Measurements from ENCODE around the gene LRFN4. TPM values are rescaled to one million over a fixed set of nuclear protein-coding genes. Genes with fewer than 3 reads are reported as not detected.

The LRFN4 gene
- 10 to 100 TPM in 1 of 4 donors, 1 to 10 TPM in 3; 6.7 to 13.5 (median 7.2) TPM for total RNA-seq

GRCh38 chr11:66856496-66857233, at the start of gene LRFN4:
Gene LRFN4 (plus strand): TSS chr11:66857064. CDS start chr11:66857745, 681 bp downstream.
- TF ChIP-seq, protein P1, sequence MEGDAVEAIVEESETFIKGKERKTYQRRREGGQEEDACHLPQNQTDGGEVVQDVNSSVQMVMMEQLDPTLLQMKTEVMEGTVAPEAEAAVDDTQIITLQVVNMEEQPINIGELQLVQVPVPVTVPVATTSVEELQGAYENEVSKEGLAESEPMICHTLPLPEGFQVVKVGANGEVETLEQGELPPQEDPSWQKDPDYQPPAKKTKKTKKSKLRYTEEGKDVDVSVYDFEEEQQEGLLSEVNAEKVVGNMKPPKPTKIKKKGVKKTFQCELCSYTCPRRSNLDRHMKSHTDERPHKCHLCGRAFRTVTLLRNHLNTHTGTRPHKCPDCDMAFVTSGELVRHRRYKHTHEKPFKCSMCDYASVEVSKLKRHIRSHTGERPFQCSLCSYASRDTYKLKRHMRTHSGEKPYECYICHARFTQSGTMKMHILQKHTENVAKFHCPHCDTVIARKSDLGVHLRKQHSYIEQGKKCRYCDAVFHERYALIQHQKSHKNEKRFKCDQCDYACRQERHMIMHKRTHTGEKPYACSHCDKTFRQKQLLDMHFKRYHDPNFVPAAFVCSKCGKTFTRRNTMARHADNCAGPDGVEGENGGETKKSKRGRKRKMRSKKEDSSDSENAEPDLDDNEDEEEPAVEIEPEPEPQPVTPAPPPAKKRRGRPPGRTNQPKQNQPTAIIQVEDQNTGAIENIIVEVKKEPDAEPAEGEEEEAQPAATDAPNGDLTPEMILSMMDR (IDR thresholded peaks at IDR 0.05) = no peak
- TF ChIP-seq POLR2A (IDR thresholded peaks at IDR 0.05) = no peak
- Histone ChIP-seq H3K4me3 (peak within 1 kb of the TSS; percentile 54 to 86 (median 60)), H3K4me1 (peaks cover 9 to 45% (median 20%) of the 10 kb centered on the region in 3 donors), H3K27me3 (no peaks in the 10 kb centered on the region), H3K9me3 (no peaks in the 10 kb centered on the region), H3K27ac (peak within 1 kb of the TSS; percentile 86 to 94 (median 88)), H3K36me3 (peaks cover 0 to 40% (median 0%) of the 10 kb centered on the region in 3 donors)
- DNase-seq = peak; percentile 55
- intact Hi-C loops (cut with DNase I) = no loop called here
- 0 to 1% methylated on average over 5 to 20 of the region's 103 CpGs for WGBS, 2 donors

- no peaks in the 10 kb centered on the region for H3K9me3 ChIP-seq
- no peak for DNase-seq
- no peak overlapping the region for H3K27ac ChIP-seq
- intact Hi-C loops (cut with DNase I) = no loop called here
- TF ChIP-seq POLR2A (IDR thresholded peaks at IDR 0.05) = no peak
- TF ChIP-seq, protein P1 (IDR thresholded peaks at IDR 0.05) = no peak
- H3K4me1 ChIP-seq = no peaks in the 10 kb centered on the region
- 90 to 91% methylated on average over 3 of the region's 3 CpGs for WGBS, 2 donors
- no peaks in the 10 kb centered on the region for H3K27me3 ChIP-seq
- H3K4me3 ChIP-seq = no peak overlapping the region
- peaks cover 0 to 72% (median 0%) of the 10 kb centered on the region in 3 donors for H3K36me3 ChIP-seq
These were observed 47.3 kb upstream of the LRFN4 start for GRCh38 chr11:66809592-66809991.

- H3K27me3 ChIP-seq = no peaks in the 10 kb centered on the region
- no peak overlapping the region for H3K27ac ChIP-seq
- DNase-seq = no peak
- TF ChIP-seq, protein P1 (IDR thresholded peaks at IDR 0.05) = no peak
- TF ChIP-seq POLR2A (IDR thresholded peaks at IDR 0.05) = no peak
- no peaks in the 10 kb centered on the region for H3K9me3 ChIP-seq
- intact Hi-C loops (cut with DNase I) = no loop called here
- no peak overlapping the region for H3K4me3 ChIP-seq
- H3K4me1 ChIP-seq = no peaks in the 10 kb centered on the region
- peaks cover 0 to 67% (median 0%) of the 10 kb centered on the region in 3 donors for H3K36me3 ChIP-seq
- 88 to 92% methylated on average over 1 of the region's 1 CpG for WGBS, 2 donors
These were observed 46.2 kb upstream of the LRFN4 start for GRCh38 chr11:66810576-66811185.

- H3K9me3 ChIP-seq = no peaks in the 10 kb centered on the region
- H3K36me3 ChIP-seq = peaks cover 0 to 73% (median 0%) of the 10 kb centered on the region in 3 donors
- no peak overlapping the region for H3K4me3 ChIP-seq
- TF ChIP-seq, protein P1 (IDR thresholded peaks at IDR 0.05) = no peak
- TF ChIP-seq POLR2A (IDR thresholded peaks at IDR 0.05) = no peak
- no peaks in the 10 kb centered on the region for H3K27me3 ChIP-seq
- intact Hi-C loops (cut with DNase I) = no loop called here
- 89% methylated on average over 5 of the region's 5 CpGs for WGBS, 2 donors
- DNase-seq = no peak
- H3K27ac ChIP-seq = no peak overlapping the region
- H3K4me1 ChIP-seq = no peaks in the 10 kb centered on the region
These were observed 42.2 kb upstream of the LRFN4 start for GRCh38 chr11:66814678-66815077.

GRCh38 chr11:66815646-66816045, 41.2 kb upstream of the LRFN4 start:
- DNase-seq = no peak
- Histone ChIP-seq H3K4me3 (no peak overlapping the region), H3K36me3 (peaks cover 0 to 71% (median 0%) of the 10 kb centered on the region in 3 donors), H3K9me3 (no peaks in the 10 kb centered on the region), H3K27ac (peak overlapping the region in 2 of 4 donors; percentile 13 to 42), H3K27me3 (no peaks in the 10 kb centered on the region), H3K4me1 (no peaks in the 10 kb centered on the region)
- WGBS, 2 donors = 50 to 55% methylated on average over 1 of the region's 1 CpG
- intact Hi-C loops (cut with DNase I) = no loop called here
- TF ChIP-seq, protein P1 (IDR thresholded peaks at IDR 0.05) = no peak
- TF ChIP-seq POLR2A (IDR thresholded peaks at IDR 0.05) = no peak
